NOMO-1 (cell line): ENCODE results near the gene OR3A3.
"Not testable (repeated sequence)": the region's sequence is repeated elsewhere in the genome, so short reads cannot be mapped to it uniquely, and the experiment has no call there.

Experiments used
- DNase-seq, 2 experiments: peaks; one replicate each; lab custom pipeline; 2025; ENCODE audit not compliant: unreplicated experiment in 2 of 2; lab: John Stamatoyannopoulos, UW

Gene OR3A3

GRCh38 chr17:3411070-3411469, at the start of gene OR3A3:
Gene OR3A3 (plus strand): TSS chr17:3411370.
- DNase-seq = no peak

- not testable (repeated sequence) for DNase-seq
These were observed 40.0 kb upstream of the OR3A3 start for GRCh38 chr17:3371167-3371566.

GRCh38 chr17:3378321-3378720, 32.8 kb upstream of the OR3A3 start:
- DNase-seq = no peak

GRCh38 chr17:3381957-3382356, 29.2 kb upstream of the OR3A3 start:
- no peak for DNase-seq

- DNase-seq = no peak
These were observed 25.0 kb upstream of the OR3A3 start, which contains the start of gene OR3A2 for GRCh38 chr17:3385869-3386816. Gene OR3A2 (minus strand): TSS chr17:3386308.

- no peak for DNase-seq
These were observed 21.4 kb upstream of the OR3A3 start for GRCh38 chr17:3389791-3390190.

GRCh38 chr17:3397801-3398200, 13.4 kb upstream of the OR3A3 start:
- not testable (repeated sequence) for DNase-seq

GRCh38 chr17:3398310-3398709, 12.9 kb upstream of the OR3A3 start, which contains the start of gene OR1E1:
Gene OR1E1 (minus strand): TSS chr17:3398410. CDS start chr17:3398410, 0 bp downstream.
- no peak for DNase-seq

- DNase-seq = no peak
These were observed 11.1 kb upstream of the OR3A3 start for GRCh38 chr17:3400055-3400454.

GRCh38 chr17:3401786-3402185, 9.4 kb upstream of the OR3A3 start:
- DNase-seq = no peak

- DNase-seq = not testable (repeated sequence)
These were observed 7.3 kb upstream of the OR3A3 start for GRCh38 chr17:3403856-3404255.

GRCh38 chr17:3412216-3412615, 1.0 kb downstream of the OR3A3 start:
- DNase-seq = not testable (repeated sequence)

- DNase-seq = no peak
These were observed 4.4 kb downstream of the OR3A3 start for GRCh38 chr17:3415610-3416009.

- no peak for DNase-seq
These were observed 7.1 kb downstream of the OR3A3 start for GRCh38 chr17:3418222-3418621.

- DNase-seq = peak; percentile 33 to 45
These were observed 22.0 kb downstream of the OR3A3 start for GRCh38 chr17:3433215-3433614.

GRCh38 chr17:3433741-3434140, 22.6 kb downstream of the OR3A3 start, which contains the start of gene OR1E2:
Gene OR1E2 (minus strand): TSS chr17:3433841. CDS start chr17:3433841, 0 bp downstream.
- DNase-seq = no peak

GRCh38 chr17:3438368-3438767, 27.2 kb downstream of the OR3A3 start:
- no peak for DNase-seq

GRCh38 chr17:3440451-3440850, 29.3 kb downstream of the OR3A3 start:
- DNase-seq = no peak

GRCh38 chr17:3447625-3448024, 36.5 kb downstream of the OR3A3 start:
- DNase-seq = peak; percentile 5 to 16

- DNase-seq = no peak
These were observed 37.0 kb downstream of the OR3A3 start for GRCh38 chr17:3448059-3448665.

GRCh38 chr17:3466355-3466754, 55.2 kb downstream of the OR3A3 start:
- not testable (repeated sequence) for DNase-seq

- DNase-seq = no peak
These were observed 58.4 kb downstream of the OR3A3 start for GRCh38 chr17:3469529-3469928.
